ENCODE data around the gene UFC1. TPM values are rescaled to one million over a fixed set of nuclear protein-coding genes. Genes with fewer than 3 reads are reported as not detected.

UFC1 gene
- 107 TPM for total RNA-seq

GRCh38 chr1:161153682-161154337, at the start of gene UFC1:
TSS of gene UFC1 (plus strand) at chr1:161153978. CDS start at chr1:161153998, 20 bp downstream.

GRCh38 chr1:161117759-161118581, 35.8 kb upstream of the UFC1 start, which contains the start of the genes NIT1 and PFDN2:
TSS of gene NIT1 (plus strand) at chr1:161118105. CDS start at chr1:161118177, 72 bp downstream.
TSS of gene PFDN2 (minus strand) at chr1:161118037. CDS start at chr1:161118026, 11 bp downstream.

DNA sequence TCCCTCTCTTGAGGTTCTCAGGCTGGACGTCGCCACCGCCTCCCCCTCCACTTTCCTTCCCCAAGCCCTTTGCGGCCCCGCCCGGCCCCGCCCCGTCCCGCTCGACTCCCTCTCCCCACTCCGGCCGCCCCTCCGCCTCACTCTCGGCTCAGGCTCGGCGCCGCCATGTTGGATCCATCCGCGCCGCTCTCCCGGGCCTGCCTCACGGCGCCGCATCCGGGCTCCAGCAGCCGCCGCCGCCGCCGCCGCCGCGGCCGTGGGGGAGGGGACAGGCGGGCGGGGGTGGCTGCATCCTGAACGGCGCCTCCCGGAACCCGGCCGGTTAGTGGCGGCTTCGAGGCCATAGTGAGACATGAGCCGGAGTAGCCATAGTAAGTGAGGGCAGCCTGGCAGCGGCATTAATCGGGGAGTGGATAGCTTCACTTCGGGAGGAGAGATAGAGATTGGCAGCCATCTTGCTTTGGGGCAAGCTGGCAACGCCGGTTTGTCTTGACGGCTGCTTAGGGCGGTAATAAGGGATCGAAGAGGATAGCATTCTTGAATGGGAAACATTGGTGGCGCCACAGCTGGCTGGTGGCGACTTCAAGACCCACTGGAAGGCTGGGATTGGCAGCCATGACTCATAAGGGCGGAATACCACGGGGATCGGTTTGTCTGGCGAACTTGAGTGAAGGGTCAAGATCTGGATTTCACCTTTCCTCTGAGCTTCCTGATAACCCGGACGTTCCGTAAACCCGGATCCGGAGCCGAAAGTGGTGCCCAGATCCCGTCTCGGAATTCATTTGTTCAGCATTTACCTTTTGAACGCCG, 21.2 kb upstream of the UFC1 start, which contains the start of gene DEDD:
Gene DEDD (minus strand): TSS at position 258 of the 810 bp plus-strand sequence. CDS start 8,205 bp downstream, outside the sequence.

DNA sequence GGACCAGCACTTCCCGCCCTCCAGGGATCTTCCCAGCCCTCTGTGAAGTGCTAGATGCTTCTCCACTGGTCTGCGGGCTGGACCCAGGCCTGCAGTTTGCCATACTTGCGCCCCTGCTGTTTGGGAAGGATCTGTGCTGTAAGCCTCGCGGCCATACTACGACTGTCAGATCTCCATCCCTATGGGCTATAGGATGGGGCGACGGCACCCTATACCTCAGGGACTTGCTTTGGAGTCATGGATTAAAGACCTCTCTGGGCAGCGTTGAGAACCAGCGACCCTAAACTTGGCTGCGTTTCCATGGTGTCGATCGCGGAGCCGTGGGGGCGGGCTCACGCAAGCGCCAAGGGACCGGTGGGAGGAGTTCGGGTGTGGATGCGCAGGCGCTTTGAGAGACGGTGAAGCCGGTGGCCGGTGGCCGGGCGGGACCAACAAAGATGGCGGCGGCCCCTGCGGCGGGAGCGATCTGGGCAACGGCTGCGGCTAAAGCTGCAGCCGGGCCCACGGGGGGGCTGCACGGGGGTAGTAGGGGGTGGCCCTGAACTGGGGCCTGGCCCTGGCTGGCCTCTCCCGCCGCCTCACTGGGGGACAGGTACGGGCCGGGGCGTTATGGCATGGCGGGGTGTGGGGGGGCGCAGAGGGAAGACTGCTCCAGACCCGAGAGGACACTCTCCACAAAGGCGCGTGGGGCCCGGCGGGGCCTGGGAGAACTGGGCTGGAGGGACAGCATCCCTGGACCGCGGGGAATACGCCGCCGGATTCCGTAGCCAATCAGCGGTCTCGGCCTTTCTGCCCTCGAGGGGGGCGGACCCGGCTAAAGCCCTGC, 5.5 kb downstream of the UFC1 start, which contains the start of gene USP21:
Gene USP21 (plus strand): TSS at position 414 of the 826 bp plus-strand sequence. CDS start 1,141 bp downstream, outside the sequence.

DNA sequence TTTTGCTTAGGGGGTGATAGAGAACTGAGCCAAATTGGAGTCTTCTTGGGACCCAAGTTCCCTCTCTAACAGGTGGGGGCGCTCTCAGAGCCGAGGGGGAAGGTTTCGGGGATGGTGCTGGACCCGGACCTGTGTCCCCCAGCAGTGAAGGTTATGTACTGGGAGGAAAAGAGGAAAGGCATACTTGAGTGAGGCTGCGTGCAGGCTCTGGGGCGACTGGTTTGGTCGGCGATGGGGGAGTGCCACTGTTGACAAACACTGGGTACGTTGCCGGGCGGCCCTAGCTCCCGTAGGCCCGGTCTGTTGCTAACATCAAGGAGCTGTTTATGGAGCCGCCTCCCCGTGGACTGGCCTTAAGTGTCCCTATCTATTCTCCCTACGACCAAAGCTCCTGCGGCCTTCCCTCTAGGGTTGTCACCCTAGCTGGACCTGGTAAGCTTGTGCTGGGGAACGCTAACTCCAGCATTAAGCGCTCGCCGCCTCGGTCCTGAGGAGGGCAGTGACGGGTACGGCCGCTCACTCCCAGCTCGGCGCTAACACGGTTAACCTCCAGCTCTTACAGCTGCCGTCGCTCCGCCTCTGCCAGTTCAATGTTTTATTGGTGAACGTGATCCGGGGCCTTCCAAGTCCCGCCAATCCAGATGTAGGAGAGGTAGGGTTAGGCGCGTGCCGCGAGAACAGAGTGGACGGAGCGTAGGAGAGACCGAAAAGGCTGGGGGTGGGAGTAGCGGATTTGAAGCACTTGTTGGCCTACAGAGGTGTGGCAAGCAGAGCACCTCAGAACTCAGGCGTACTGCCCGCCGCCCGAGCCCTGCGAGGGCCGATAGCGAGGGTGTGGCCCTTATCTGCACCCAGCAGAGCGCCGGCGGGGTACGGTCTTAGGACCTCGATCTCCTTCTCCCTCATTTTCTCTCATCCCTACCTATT, 12.2 kb downstream of the UFC1 start, which contains the start of gene PPOX:
Gene PPOX (plus strand): TSS at position 685 of the 927 bp plus-strand sequence. CDS start 422 bp downstream, outside the sequence.

DNA sequence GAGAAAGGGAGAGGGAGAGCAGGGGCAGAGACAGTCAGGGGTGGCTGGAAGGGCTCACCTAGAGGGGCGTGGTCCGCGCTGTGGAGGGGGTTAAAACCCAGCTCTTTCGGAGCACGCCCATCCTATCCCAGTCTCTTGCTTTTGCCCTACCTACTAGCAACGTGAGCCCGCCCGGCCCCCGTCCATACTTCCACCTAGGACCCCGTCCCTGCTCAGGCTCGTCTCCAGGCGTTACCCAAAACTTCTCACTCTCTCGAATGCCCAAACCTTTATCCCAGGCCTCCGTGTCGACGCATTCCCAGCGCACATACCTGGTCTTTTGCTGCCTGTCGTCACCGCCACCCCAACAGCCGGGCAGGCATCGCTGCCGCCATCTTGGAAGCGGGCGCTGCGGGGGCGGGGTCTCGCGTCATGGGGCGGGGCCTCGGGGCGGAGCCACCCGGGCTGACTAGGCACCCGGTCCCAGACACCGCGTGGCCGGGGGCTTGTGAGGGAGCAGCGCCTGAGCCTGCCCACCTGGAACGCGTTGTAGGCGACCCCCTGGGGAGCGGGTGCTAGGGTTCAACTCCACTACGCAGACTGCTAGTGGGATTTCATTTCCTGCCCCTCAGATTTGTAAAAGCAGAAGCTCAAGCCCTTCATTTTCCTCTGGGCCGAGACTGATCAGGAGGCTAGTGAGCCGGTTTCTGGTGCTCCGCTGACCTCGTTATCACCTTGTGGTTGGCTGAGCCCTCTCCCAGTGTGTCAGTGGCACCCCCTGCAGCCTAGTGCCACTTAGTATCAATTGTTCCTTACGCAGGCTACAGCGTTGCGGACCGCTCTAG, 23.5 kb downstream of the UFC1 start, which contains the start of gene B4GALT3:
Gene B4GALT3 (minus strand): TSS at position 396 of the 824 bp plus-strand sequence. CDS start 1,447 bp downstream, outside the sequence.

GRCh38 chr1:161198897-161199431, 45.2 kb downstream of the UFC1 start, which contains the start of gene ADAMTS4:
TSS of gene ADAMTS4 (minus strand) at chr1:161199054. CDS start at chr1:161198627, 427 bp downstream.

GRCh38 chr1:161201836-161202712, 48.3 kb downstream of the UFC1 start, which contains the start of gene NDUFS2:
TSS of gene NDUFS2 (plus strand) at chr1:161202367. CDS start at chr1:161202386, 19 bp downstream.

Other genes with a start within 250 kb of the UFC1 start
- gene ITLN2, start 199.2 kb upstream of the UFC1 start, total RNA-seq, result not detected
- gene F11R, start 132.8 kb upstream of the UFC1 start, total RNA-seq, result 19.3 TPM
- 29.7 TPM for gene TSTD1, start 115.0 kb upstream of the UFC1 start, total RNA-seq
- 69.9 TPM for gene USF1, start 108.0 kb upstream of the UFC1 start, total RNA-seq
- gene ARHGAP30, start 84.1 kb upstream of the UFC1 start, total RNA-seq, result 2.1 TPM
- gene NECTIN4, start 64.4 kb upstream of the UFC1 start, total RNA-seq, result 3.6 TPM
- 4.6 TPM for gene KLHDC9, start 55.6 kb upstream of the UFC1 start, total RNA-seq
- 28.0 TPM for gene PFDN2, start 35.9 kb upstream of the UFC1 start, total RNA-seq
- 24.8 TPM for gene NIT1, start 35.9 kb upstream of the UFC1 start, total RNA-seq
- gene DEDD, start 21.3 kb upstream of the UFC1 start, total RNA-seq, result 40.2 TPM
- 28.2 TPM for gene USP21, start 5.5 kb downstream of the UFC1 start, total RNA-seq
- 24.5 TPM for gene PPOX, start 12.4 kb downstream of the UFC1 start, total RNA-seq
- gene B4GALT3, start 23.5 kb downstream of the UFC1 start, total RNA-seq, result 25.2 TPM
- gene ADAMTS4, start 45.1 kb downstream of the UFC1 start, total RNA-seq, result 5.4 TPM
- 103 TPM for gene NDUFS2, start 48.4 kb downstream of the UFC1 start, total RNA-seq
- gene FCER1G, start 61.3 kb downstream of the UFC1 start, total RNA-seq, result 6.3 TPM
- not detected for gene APOA2, start 69.7 kb downstream of the UFC1 start, total RNA-seq
- 13.5 TPM for gene TOMM40L, start 72.1 kb downstream of the UFC1 start, total RNA-seq
- not detected for gene NR1I3, start 84.2 kb downstream of the UFC1 start, total RNA-seq
- 31.3 TPM for gene PCP4L1, start 104.8 kb downstream of the UFC1 start, total RNA-seq
- gene MPZ, start 156.0 kb downstream of the UFC1 start, total RNA-seq, result 19.4 TPM
- gene SDHC, start 160.4 kb downstream of the UFC1 start, total RNA-seq, result 63.4 TPM
- not detected for gene CFAP126, start 213.9 kb downstream of the UFC1 start, total RNA-seq